Neural progenitor cell (in vitro differentiated cells): ENCODE results near the gene TACC3.

ENCODE experiments used
- CTCF ChIP-seq: fragments of 200-600 bp; sonication (generic); IDR thresholded peaks from 2 replicates; pipeline ENCODE4 v1.5.1; 2017; ENCODE audit warnings: antibody characterized with exemption, mild to moderate bottlenecking
- EZH2 ChIP-seq: fragments of 200-600 bp; sonication (generic); IDR thresholded peaks from 2 replicates; pipeline ENCODE4 v1.6.1; 2017; ENCODE audit warnings: antibody characterized with exemption, mild to moderate bottlenecking, moderate library complexity

GRCh38 chr4:1765409-1766072 lies 44.2 kb downstream of the TACC3 start:
- no peak for TF ChIP-seq CTCF
- no peak for TF ChIP-seq EZH2
